ENCODE data around the gene MFGE8.

- no peak for TF ChIP-seq CTCF (IDR thresholded peaks at IDR 0.05)
- no peak for TF ChIP-seq POLR2A (IDR thresholded peaks at IDR 0.05)
Measured at GRCh38 chr15:88882785-88883184, 30.4 kb downstream of the MFGE8 start.

Measured in adrenal gland (tissue), 5 donors.